HG02798 (cell line): ENCODE data around the gene ELAVL1.
"Not testable (repeated sequence)": the region's sequence is repeated elsewhere in the genome, so short reads cannot be mapped to it uniquely, and the experiment has no call there.

Experiments
- ATAC-seq: cut with Tn5 transposase; IDR thresholded peaks from one replicate; pipeline ENCODE4 v1.9.1; 2021; ENCODE audit warnings: mild to moderate bottlenecking; ENCODE audit not compliant: unreplicated experiment, poor library complexity

The ELAVL1 gene

DNA sequence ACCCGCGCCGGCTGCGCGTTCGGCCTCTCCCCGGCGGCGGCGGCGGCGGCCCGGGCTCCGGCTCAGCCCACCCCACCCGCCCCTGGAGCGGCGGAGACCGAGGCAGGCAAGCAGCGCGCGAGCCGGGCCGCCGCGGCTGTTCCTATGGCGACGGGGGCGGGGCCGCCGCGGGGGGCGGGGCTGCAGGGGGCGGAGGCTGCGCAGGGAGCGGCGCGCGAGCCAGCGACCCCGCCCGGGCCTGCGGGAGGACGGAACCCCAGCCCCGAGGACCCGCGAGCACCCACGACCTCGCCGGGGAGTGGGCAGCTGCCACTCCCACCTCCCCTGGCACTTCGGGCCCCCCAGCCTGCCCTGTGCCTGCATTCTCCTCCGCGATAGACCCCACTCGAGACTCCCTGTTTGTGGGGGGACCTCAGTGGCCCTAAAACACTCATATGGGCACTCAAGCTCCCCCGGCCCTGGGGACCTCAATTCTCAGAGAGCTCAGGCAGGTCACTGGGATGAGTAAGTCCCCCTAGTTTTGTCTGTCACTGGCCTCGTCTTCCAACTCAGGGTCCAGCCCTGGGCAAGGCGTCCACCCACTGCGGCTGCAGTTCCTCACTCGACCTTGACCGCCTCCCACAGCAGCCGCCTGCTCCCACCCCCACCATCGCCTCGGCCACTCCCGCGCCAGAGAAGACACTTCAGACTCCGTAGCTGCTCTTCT is 79.3 kb downstream of the ELAVL1 start, which contains the start of gene CTXN1:
Gene CTXN1, minus strand, starts transcription at position 115 of the 706 bp plus-strand sequence. CDS start 597 bp downstream, outside the sequence.
- peak; percentile 43 for ATAC-seq

DNA sequence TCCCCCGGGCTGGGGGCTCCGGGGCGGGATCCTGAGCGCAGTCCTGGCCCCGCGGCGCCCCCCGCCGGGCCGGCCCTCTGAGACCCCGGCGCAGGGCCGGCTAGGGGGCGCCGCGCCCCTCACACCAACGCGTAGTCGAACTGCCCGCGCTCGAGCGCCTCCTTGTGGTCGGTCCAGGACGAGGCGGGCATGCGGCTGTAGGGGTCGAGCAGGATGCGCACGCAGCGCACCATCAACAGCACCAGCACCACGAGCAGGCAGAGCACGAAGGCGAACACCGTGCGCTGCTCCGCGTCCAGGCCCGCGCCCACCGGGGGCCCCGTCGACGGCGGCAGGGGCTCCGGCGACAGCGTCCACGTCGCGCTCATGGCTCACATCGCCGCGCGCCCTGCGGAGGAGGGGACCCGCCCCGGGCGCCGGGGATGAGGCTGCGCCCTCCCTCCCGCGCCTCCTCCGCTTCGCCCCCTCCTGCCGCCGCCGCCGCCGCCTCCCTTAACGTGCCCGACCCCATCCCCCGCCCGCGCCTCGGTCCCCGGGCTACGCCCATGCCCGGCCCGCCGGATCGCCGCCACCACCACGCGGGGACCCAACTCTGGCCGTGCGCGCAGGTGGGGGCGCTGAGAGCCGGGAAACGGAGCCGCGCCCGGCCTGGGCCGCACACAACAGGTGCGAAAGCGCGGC is 80.1 kb downstream of the ELAVL1 start:
- ATAC-seq = peak; percentile 19

DNA sequence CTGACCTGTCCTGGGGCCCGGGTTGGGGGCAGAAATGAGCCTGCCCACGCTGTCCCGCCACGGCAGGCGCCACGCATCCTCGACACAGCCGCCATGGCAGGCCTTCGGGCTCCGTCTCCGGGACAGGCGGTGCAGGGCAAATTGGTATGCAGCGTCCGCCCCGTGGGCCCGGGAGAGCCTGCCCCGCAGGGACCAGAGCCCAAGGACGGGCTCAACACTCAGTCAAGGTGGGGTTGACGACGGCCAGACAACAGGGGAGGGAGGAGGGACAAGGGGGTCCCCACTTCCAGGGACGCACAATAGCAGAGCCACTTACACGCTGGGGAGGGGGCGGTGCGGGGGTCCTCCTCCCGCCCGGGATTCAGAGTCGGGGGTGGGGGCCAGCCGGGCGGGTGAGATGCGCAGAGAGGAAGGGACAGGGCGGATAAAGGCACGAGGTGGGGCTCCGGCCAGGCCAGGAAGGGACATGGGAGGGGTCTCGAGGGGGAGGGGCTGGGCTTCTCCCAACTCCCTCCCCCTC is 80.7 kb downstream of the ELAVL1 start:
- ATAC-seq = no peak

GRCh38 chr19:7924241-7924640 is 81.2 kb downstream of the ELAVL1 start:
- ATAC-seq = no peak

DNA sequence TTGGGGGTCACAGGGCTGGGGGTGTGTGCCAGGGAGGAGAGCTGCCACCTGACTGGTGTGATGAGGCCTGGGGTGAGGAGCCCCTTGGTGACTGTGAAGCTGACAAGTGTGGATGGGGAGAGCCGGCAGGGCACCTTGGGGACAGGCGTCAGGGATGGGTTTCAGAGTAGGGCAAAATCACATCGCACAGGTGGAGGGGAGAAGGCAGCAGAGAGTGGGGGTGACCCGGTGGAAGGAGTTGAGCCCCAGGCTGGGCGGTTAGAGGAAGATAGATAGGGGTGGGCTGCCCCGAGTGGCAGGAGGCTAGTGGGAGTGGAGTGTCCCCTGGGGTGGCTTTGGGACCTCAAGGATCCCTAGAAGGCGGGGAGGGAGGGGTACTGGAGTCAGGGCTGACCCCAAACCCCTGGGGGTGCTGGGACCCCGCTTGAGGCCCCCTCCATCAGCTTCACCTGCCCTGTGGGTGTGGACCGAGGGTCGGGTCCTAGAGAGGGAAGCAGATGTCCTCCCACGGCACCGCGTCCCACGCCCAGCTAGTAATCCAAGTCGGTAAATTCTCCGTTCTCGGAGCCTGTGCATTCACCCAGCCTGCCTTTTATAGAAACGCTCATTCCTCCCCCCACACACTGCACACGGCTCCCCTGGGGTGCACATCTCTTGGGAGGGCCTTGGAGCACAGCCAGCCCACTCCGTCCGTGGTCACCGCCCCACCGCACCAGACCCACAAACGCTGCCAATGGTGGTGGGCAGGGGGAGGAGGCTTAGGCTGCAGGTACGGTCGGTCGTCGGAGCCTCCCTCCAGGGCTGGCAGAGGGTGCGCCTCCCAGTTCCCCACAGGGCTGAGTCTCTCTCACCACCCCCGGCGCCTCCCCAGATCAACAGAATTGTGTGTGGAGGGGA is 81.9 kb downstream of the ELAVL1 start:
- no peak for ATAC-seq

GRCh38 chr19:7922836-7923195 is 82.6 kb downstream of the ELAVL1 start:
- ATAC-seq = no peak

DNA sequence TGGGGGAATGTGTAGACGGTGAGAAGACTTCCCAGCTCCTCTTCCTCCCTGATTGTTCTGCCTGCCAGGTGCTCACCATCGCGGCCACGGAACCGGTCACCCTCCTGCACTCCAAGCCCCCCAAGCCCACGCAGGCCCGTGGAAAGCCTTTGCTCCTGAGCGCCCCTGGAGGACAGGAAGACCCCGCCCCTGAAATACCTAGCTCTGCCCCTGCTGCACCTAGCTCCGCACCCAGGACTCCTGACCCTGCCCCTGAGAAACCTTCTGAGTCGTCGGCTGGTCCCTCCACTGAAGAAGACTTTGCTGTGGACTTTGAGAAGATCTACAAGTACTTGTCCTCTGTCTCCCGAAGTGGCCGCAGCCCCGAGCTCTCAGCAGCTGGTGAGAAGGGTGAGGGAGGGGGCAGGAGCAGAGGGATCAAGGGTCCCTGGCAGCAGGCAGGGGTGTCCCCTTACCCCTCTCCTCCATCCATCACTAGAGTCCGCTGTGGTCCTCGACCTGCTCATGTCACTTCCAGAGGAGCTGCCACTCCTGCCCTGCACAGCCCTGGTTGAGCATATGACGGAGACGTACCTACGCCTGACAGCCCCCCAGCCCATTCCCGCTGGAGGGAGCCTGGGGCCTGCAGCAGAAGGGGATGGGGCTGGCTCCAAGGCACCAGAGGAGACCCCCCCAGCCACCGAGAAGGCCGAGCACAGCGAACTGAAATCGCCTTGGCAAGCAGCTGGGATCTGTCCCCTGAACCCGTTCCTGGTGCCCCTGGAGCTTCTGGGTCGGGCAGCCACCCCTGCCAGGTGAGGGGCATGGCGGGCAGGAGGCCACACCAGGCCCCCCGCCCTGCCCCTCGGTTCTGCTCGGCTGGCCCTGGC is 83.2 kb downstream of the ELAVL1 start:
- no peak for ATAC-seq

- ATAC-seq = no peak
Measured at GRCh38 chr19:7921302-7921966, 84.0 kb downstream of the ELAVL1 start.

GRCh38 chr19:7920519-7921301 is 84.7 kb downstream of the ELAVL1 start:
- ATAC-seq = peak; percentile 59

- peak; percentile 70 for ATAC-seq
Measured at GRCh38 chr19:7919610-7920518, 85.6 kb downstream of the ELAVL1 start, which contains the start of gene SNAPC2. SNAPC2 (plus strand) TSS chr19:7920338; CDS start chr19:7920367, 29 bp downstream.

GRCh38 chr19:7918615-7919421 is 86.6 kb downstream of the ELAVL1 start:
- no peak for ATAC-seq

- ATAC-seq = not testable (repeated sequence)
Measured at GRCh38 chr19:7918062-7918614, 87.3 kb downstream of the ELAVL1 start.

DNA sequence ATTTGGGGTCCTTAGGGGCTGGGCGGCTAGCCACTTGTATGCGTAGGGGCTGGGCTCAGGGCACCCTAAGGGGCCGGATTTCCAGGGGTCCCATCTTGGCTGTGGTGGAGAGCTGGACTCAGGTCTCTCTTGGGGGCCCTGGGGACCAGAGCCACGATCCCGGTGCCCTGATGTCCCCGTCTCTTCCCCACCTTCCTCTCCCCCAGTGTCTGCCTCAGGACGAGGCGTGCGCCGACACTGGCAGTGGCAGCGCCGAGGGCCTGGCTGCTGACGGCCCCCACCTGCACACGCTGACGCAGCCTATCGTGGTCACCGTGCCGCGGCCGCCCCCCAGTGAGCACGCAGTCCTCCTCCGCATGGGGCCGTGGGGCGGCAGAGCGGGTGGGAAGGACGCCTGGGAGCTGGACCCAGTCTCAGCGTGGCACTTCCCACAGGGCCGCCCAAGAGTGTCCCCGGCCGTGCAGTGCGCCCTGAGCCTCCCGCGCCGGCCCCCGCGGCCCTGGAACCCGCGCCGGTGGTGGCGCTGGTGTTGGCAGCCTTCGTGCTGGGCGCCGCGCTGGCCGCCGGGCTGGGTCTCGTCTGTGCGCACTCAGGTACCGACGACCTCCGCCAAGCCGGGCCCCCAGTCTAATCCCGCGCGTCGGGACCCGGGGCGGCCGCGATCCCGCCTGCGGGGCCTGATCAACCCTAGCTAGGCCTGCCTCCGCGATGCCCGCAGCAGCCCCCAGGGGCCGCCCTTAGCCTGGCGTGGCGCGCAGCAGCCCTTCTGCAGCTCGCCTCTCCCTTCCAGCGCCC is 88.0 kb downstream of the ELAVL1 start:
- no peak for ATAC-seq

GRCh38 chr19:7916955-7917266 is 88.5 kb downstream of the ELAVL1 start:
- ATAC-seq = no peak

DNA sequence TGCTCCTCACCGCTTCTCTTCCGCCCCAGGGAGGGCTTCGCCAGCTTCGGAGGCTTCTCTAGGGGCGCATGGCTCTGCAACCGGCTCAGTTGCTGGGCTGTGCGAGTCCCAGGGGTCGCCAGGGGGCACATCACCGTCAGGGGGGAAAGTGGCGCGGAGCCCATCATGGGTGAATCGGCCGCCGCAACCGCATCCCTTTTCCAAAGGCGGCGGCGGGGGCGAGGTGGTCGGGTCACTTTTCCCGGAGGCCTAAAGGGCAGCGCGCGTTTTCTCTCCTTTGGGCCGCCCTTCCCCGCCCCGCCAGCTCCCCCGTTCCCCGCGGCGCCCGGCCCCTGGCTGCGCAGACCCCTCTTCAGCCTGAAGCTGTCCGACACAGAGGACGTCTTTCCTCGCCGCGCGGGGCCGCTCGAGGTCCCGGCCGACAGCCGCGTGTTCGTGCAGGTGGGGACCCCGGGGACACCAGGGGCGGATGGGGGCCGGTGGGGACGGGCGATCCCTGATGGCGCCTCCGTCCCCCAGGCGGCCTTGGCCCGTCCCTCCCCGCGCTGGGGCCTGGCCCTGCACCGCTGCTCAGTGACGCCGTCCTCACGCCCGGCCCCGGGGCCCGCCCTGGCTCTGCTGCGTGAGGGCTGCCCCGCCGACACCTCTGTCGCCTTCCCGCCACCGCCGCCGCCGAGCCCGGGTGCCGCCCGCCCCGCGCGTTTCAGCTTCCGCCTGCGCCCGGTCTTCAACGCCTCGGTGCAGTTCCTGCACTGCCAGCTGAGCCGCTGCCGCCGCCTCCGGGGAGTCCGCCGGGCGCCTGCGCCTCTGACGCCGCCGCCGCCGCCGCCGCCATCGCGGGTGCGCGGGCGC is 89.1 kb downstream of the ELAVL1 start:
- ATAC-seq = no peak
